Coronary artery (tissue), 2 donors: ENCODE measurements around the gene ITGA1.
A peak's percentile ranks its signal among the peaks of the same experiment; 100 is the strongest.

Source experiments
- DNase-seq: peaks from one replicate; pipeline ENCODE4 v3.0.0-alpha.2; 2017; ENCODE audit warnings: low spot score
- H3K27ac ChIP-seq, 2 donors: fragments of 200-600 bp; sonication (generic); one replicate each; pipeline ENCODE4 v1.5.1; 2016 to 2019
- H3K4me3 ChIP-seq: fragments of 200-600 bp; sonication (generic); 2 replicates; pipeline ENCODE4 v1.5.1; 2016; ENCODE audit warnings: mild to moderate bottlenecking, moderate library complexity
- CTCF ChIP-seq: fragments of 200-600 bp; sonication (generic); IDR thresholded peaks from one replicate; pipeline ENCODE4 v1.5.1; 2019; ENCODE audit warnings: antibody characterized with exemption

Gene ITGA1

GRCh38 chr5:52867809-52868208, 80.1 kb downstream of the ITGA1 start:
- TF ChIP-seq CTCF: no peak
- DNase-seq: no peak
- Histone ChIP-seq H3K27ac (peak overlapping the region in 1 of 2 donors; percentile 34), H3K4me3 (no peak overlapping the region)

DNA sequence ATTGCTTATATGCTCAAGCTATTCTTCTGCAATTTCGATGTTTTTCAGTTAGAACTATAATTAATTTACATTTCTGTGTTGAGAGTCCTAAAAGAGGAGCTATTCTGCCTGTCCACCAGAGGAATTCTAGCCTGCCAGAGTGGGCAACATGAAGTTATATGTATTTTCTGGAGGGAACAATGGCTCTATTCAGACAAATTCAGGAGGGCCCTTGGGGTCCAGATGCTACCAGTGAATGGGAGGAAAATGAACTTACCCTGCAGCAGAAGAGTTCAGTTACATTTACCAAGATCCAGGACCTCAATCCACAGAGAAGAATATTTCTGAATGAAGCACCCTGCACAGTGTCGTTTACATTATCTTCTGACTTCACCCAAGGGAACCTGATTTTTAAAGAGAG, 80.7 kb downstream of the ITGA1 start:
- TF ChIP-seq CTCF: no peak
- Histone ChIP-seq H3K4me3 (no peak overlapping the region), H3K27ac (peak overlapping the region in 1 of 2 donors; percentile 17)
- no peak for DNase-seq

DNA sequence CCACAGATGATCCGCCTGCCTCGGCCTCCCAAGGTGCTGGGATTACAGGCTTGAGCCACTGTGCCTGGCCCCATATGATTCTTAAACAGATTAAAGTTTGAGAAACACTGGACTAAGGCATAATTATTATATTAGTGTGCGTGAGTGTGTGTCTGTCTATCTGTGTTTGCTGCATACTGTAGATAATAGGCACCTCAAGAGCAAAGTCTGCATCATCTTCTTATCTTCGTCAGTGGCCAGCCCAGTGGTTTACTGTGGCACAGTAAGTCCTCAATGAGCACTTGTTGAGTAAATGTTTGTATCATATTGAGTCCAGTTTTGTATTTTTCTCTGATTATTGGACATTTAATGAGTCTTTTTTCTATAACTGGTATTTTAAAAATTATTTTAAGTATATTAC, 81.7 kb downstream of the ITGA1 start:
- no peak for DNase-seq
- H3K27ac ChIP-seq: peak overlapping the region in 1 of 2 donors; percentile 61
- no peak for TF ChIP-seq CTCF

DNA sequence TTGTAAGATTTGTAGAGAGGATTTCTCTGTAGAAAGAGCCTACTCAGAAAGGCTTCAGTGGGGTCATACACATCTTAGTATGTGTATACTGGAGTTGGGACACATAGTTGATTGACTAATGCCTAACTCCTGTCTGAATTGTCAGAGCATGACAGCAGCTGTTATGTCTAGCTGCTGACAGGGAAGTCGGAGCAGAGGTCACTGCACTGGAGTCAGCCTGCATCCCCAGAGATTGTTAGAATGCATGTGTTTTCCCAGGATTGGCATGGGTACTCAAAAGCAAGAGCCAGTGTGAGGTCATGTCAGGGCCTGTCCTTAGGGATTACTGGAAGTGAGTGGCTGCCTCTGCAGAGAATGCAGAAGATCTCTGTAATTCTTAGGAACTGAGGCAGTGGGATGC, 82.7 kb downstream of the ITGA1 start:
- peak overlapping the region in 1 of 2 donors; percentile 35 for H3K27ac ChIP-seq
- no peak for TF ChIP-seq CTCF
- peak; percentile 83 for DNase-seq
- no peak overlapping the region for H3K4me3 ChIP-seq

More for the DNA sequence above, 81.7 kb downstream of the ITGA1 start:
- no peak overlapping the region for H3K4me3 ChIP-seq

- TF ChIP-seq CTCF: no peak
- DNase-seq: no peak
- H3K4me3 ChIP-seq: no peak overlapping the region
- H3K27ac ChIP-seq: peak overlapping the region in 1 of 2 donors; percentile 58
These were observed 88.1 kb downstream of the ITGA1 start for GRCh38 chr5:52875827-52876226.

DNA sequence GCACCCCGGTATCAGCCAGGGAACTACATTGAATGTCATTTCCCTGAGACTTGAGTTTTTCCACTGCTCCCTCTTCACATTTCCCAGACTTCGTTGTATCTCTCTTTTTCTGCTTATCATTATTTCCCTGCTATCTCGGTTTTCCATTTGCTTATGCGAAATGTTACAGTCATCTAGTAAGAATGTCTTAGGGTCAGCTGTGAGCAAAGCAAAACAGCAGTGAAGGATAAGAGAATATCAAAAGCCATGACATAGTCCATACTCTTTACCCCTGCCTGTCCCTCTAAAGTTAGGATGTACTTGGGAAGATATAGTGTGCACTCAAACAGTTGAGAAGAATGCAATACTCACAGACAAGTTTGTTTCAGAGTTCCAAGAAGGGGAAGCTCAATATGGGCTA, 88.7 kb downstream of the ITGA1 start:
- Histone ChIP-seq H3K4me3 (no peak overlapping the region), H3K27ac (peak overlapping the region in 1 of 2 donors; percentile 58)
- DNase-seq: no peak
- no peak for TF ChIP-seq CTCF

GRCh38 chr5:52878656-52879055, 90.9 kb downstream of the ITGA1 start:
- no peak overlapping the region for H3K4me3 ChIP-seq
- H3K27ac ChIP-seq: no peak overlapping the region
- no peak for TF ChIP-seq CTCF
- no peak for DNase-seq
